Measurements from ENCODE around the gene BRD7. TPM values are rescaled to one million over a fixed set of nuclear protein-coding genes. Genes with fewer than 3 reads are reported as not detected.

BRD7 gene
- total and polyA plus RNA-seq, 2 of the 13 experiments (the other 11 are each of a cell fraction or from before 2014, with no cell fraction given) = 82.3 to 149 TPM

- no peak overlapping the region for H3K9ac ChIP-seq (ENCODE audit: insufficient read depth, low read depth, low read length)
- no peak overlapping the region for H2AFZ ChIP-seq (ENCODE audit: low read length)
- H4K20me1 ChIP-seq (ENCODE audit: insufficient read depth, low read length) = no peaks in the 10 kb centered on the region
- in situ Hi-C loops (cut with HindIII; ENCODE audit: extremely low pct_ligation_motif_present, low pct_unique_long_range_greater_than_20kb) = no loop called here
- ChIA-PET POLR2A (no interaction called here), CTCF (ENCODE audit: low intra/inter-chr PET ratio, low total read pairs) (no interaction called here)
- BruUV-seq (replicated peaks) = no TSS peak
- TF ChIP-seq SP5 (CRISPR knock-in tag; IDR thresholded peaks at IDR 0.05; ENCODE audit: borderline replicate concordance, low read depth) (no peak), ZNF703 (CRISPR knock-in tag; IDR thresholded peaks at IDR 0.05; ENCODE audit: borderline replicate concordance) (no peak), ZNF225 (CRISPR knock-in tag; IDR thresholded peaks at IDR 0.05) (no peak), JDP2 (CRISPR knock-in tag; IDR thresholded peaks at IDR 0.05; ENCODE audit: borderline replicate concordance) (no peak), KAT8 (CRISPR knock-in tag; IDR thresholded peaks at IDR 0.05) (no peak), REXO4 (CRISPR knock-in tag; IDR thresholded peaks at IDR 0.05; ENCODE audit: borderline replicate concordance) (no peak), KLF15 (CRISPR knock-in tag; IDR thresholded peaks at IDR 0.05; ENCODE audit: borderline replicate concordance) (no peak), TEAD2 (CRISPR knock-in tag; IDR thresholded peaks at IDR 0.05) (no peak), HINFP (CRISPR knock-in tag; IDR thresholded peaks at IDR 0.05; ENCODE audit: low read depth) (no peak), ZBTB14 (CRISPR knock-in tag; IDR thresholded peaks at IDR 0.05) (no peak), PHF5A (CRISPR knock-in tag; IDR thresholded peaks at IDR 0.05; ENCODE audit: low read depth, unreplicated experiment) (no peak), MAZ (IDR thresholded peaks at IDR 0.05; ENCODE audit: borderline replicate concordance, low read depth, low read length) (no peak), MAZ (CRISPR knock-in tag; IDR thresholded peaks at IDR 0.05; ENCODE audit: low read depth) (no peak), ZNF431 (CRISPR knock-in tag; IDR thresholded peaks at IDR 0.05; ENCODE audit: borderline replicate concordance, low read depth) (no peak), TOE1 (CRISPR knock-in tag; IDR thresholded peaks at IDR 0.05) (no peak), ZMYM2 (CRISPR knock-in tag; IDR thresholded peaks at IDR 0.05) (no peak)
- TF ChIP-seq, protein P1, sequence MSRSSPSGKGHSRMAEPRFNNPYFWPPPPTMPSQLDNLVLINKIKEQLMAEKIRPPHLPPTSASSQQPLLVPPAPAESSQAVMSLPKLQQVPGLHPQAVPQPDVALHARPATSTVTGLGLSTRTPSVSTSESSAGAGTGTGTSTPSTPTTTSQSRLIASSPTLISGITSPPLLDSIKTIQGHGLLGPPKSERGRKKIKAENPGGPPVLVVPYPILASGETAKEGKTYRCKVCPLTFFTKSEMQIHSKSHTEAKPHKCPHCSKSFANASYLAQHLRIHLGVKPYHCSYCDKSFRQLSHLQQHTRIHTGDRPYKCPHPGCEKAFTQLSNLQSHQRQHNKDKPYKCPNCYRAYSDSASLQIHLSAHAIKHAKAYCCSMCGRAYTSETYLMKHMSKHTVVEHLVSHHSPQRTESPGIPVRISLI (CRISPR knock-in tag; IDR thresholded peaks at IDR 0.05; ENCODE audit: borderline replicate concordance) = no peak
- TF ChIP-seq, protein P2, sequence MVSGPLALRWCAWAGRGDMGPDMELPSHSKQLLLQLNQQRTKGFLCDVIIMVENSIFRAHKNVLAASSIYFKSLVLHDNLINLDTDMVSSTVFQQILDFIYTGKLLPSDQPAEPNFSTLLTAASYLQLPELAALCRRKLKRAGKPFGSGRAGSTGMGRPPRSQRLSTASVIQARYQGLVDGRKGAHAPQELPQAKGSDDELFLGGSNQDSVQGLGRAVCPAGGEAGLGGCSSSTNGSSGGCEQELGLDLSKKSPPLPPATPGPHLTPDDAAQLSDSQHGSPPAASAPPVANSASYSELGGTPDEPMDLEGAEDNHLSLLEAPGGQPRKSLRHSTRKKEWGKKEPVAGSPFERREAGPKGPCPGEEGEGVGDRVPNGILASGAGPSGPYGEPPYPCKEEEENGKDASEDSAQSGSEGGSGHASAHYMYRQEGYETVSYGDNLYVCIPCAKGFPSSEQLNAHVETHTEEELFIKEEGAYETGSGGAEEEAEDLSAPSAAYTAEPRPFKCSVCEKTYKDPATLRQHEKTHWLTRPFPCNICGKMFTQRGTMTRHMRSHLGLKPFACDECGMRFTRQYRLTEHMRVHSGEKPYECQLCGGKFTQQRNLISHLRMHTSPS (CRISPR knock-in tag; IDR thresholded peaks at IDR 0.05; ENCODE audit: low read depth) = no peak
- FAIRE-seq (no peak), DNase-seq (ENCODE audit: low spot score) (no peak), ATAC-seq (peak; percentile 13; the same call in 2 of the 3 replicates)
- H3K36me3 ChIP-seq (replicated peaks in 1 of 2; ENCODE audit: control insufficient read depth in 1 of 2, insufficient read depth in 2 of 2, low read length in 2 of 2) = no peaks in the 10 kb centered on the region
- no peak overlapping the region for H3K4me2 ChIP-seq (ENCODE audit: low read depth, low read length)
- intact Hi-C loops (cut with micrococcal nuclease; ENCODE audit: unreplicated experiment) = no loop called here
- H3K4me3 ChIP-seq (replicated peaks in 1 of 3; ENCODE audit: insufficient read depth in 1 of 3, low read depth in 2 of 3, low read length in 3 of 3) = no peak overlapping the region
- no peaks in the 10 kb centered on the region for H3K79me2 ChIP-seq (ENCODE audit: insufficient read depth, low read length)
- peaks cover 21% of the 10 kb centered on the region for H3K4me1 ChIP-seq (ENCODE audit: insufficient read depth, low read length)
- no peaks in the 10 kb centered on the region for H3K9me3 ChIP-seq (ENCODE audit: low read length)
- 64% methylated on average over 3 of the region's 3 CpGs for whole genome bisulfite sequencing (ENCODE audit: low lambda C conversion rate)
- no peak overlapping the region for H3K27ac ChIP-seq (ENCODE audit: extremely low read length, insufficient read depth, low read length)
- H3K27me3 ChIP-seq (ENCODE audit: control insufficient read depth in 1 of 2, insufficient read depth in 2 of 2, low read length in 2 of 2) = peaks cover 2 to 26% of the 10 kb centered on the region in 2 experiments; a peak in 3 of 5 replicates
Observed at GRCh38 chr16:50275098-50275415, 93.7 kb downstream of the BRD7 start.

Data from HepG2 (cell line).